GM19455 (cell line): ENCODE measurements around the gene ABCC2.
"Not testable (repeated sequence)": the region's sequence is repeated elsewhere in the genome, so short reads cannot be mapped to it uniquely, and the experiment has no call there.

Experiments
- ATAC-seq: cut with Tn5 transposase; IDR thresholded peaks from one replicate; pipeline ENCODE4 v1.9.1; 2021; ENCODE audit not compliant: unreplicated experiment

The ABCC2 gene

DNA sequence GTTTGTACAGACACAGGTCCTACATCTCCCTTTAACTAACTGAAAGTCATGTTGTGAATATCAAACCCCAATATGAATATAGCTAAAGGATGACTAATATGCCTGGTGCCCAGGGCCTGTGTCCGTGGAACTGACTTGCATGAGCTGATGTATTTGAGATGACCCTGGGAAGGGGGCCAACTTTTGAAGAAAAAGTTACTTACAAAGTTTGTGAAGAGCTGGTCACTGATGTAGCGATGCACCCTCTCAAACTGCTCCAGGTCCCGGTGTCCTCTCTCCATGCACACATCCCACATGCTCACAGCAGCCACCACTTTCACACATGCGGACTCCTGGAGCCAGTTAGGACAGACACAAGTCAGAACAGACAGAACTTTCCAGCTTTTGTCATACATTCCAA is 106.2 kb downstream of the ABCC2 start:
- no peak for ATAC-seq

DNA sequence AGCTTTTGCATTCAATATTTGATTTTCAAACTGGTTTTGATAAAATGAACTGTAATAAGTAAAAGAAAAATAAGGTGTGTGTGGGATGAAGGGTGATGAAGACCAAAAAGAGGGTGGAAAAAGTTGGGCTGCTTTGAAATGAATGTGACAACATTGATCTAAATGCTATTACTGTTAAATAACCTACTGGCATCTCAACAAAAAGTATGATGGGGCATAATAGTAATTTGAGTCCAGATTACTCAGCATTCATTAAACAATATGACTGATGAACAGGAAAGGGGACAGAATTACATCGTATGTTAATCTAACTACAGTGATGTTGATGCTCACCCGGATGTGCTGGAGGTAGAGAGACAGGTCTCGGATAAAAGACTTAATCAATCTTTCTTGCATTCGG is 112.2 kb downstream of the ABCC2 start:
- ATAC-seq = no peak

DNA sequence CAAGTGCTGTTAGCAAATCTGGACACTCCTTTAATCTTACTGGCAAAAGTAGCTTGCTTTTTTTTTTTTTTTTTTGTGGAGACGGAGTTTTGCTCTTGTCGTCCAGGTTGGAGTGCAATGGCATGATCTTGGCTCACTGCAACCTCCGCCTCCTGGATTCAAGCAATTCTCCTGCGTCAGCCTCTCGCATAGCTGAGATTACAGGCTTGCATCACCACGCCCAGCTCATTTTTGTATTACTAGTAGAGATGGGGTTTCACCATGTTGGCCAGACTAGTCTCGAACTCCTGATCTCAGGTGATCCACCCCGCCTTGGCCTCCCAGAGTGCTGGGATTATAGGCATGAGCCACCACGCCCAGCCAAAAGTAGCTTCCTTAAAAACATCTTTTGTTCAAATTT is 112.6 kb downstream of the ABCC2 start:
- ATAC-seq = not testable (repeated sequence)

DNA sequence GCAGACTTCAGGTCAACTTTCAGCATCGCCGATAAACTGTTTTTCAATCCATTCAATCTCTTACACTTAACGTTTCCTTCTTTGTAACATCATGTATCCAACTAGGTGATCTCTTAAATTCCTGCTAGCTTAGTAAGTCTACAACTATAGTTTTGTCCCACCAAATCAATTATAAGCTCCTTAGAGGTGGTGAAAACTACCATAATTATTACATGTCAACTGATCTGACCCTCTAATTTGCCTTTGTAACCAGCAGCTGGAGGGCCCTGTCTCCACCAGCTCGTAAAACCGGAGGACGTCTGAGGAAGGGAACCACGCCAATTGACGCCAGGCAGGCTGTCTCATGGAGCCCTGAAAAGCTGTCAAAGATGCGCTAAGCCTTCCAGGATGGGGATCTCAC is 113.4 kb downstream of the ABCC2 start:
- ATAC-seq = no peak
